Measurements from ENCODE around the gene CACNA1H.

DNA sequence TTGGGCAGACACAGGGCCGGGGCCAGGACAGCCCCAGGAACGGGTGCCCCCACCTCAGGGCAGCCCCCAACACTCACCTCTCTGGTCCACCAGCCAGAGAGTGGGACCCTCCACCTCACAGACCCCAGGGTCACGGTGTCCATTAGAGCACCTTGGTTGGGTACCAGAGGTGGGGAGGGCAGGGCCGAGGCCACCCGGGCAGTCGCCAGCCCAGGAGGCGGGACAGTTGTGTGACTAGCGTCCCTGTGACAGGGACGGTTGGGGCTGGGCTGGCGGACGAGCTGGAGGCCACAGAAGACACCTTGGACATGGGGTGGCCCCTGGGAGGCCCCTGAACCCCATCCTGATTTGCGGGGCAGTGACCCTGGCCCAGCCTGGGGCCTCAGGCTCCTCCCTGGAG, 45.2 kb upstream of the CACNA1H start:
- TF ChIP-seq CEBPB (IDR thresholded peaks at IDR 0.05; ENCODE audit: low read depth, low read length) (no peak), POLR2A (IDR thresholded peaks at IDR 0.05; ENCODE audit: low read depth, low read length) (no peak), RAD21 (IDR thresholded peaks at IDR 0.05; ENCODE audit: low read length) (no peak), RFX5 (IDR thresholded peaks at IDR 0.05; ENCODE audit: low read depth, low read length) (no peak), MAFK (IDR thresholded peaks at IDR 0.05; ENCODE audit: low read depth, low read length) (no peak), SMC3 (IDR thresholded peaks at IDR 0.05; ENCODE audit: low read depth, low read length) (no peak), MAZ (IDR thresholded peaks at IDR 0.05; ENCODE audit: borderline replicate concordance, low read depth, low read length) (no peak), CHD1 (IDR thresholded peaks at IDR 0.05; ENCODE audit: low read depth, low read length) (no peak), RCOR1 (IDR thresholded peaks at IDR 0.05; ENCODE audit: insufficient replicate concordance, low read length) (no peak), MXI1 (IDR thresholded peaks at IDR 0.05; ENCODE audit: borderline replicate concordance, low read depth, low read length) (no peak), FOS (IDR thresholded peaks at IDR 0.05; ENCODE audit: low read depth, low read length) (no peak)
- TF ChIP-seq, protein P1, sequence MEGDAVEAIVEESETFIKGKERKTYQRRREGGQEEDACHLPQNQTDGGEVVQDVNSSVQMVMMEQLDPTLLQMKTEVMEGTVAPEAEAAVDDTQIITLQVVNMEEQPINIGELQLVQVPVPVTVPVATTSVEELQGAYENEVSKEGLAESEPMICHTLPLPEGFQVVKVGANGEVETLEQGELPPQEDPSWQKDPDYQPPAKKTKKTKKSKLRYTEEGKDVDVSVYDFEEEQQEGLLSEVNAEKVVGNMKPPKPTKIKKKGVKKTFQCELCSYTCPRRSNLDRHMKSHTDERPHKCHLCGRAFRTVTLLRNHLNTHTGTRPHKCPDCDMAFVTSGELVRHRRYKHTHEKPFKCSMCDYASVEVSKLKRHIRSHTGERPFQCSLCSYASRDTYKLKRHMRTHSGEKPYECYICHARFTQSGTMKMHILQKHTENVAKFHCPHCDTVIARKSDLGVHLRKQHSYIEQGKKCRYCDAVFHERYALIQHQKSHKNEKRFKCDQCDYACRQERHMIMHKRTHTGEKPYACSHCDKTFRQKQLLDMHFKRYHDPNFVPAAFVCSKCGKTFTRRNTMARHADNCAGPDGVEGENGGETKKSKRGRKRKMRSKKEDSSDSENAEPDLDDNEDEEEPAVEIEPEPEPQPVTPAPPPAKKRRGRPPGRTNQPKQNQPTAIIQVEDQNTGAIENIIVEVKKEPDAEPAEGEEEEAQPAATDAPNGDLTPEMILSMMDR (conservative IDR thresholded peaks at IDR 0.05; ENCODE audit: low read depth, low read length) = no peak
- TF ChIP-seq, protein P2, sequence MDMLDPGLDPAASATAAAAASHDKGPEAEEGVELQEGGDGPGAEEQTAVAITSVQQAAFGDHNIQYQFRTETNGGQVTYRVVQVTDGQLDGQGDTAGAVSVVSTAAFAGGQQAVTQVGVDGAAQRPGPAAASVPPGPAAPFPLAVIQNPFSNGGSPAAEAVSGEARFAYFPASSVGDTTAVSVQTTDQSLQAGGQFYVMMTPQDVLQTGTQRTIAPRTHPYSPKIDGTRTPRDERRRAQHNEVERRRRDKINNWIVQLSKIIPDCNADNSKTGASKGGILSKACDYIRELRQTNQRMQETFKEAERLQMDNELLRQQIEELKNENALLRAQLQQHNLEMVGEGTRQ (IDR thresholded peaks at IDR 0.05; ENCODE audit: low read depth, low read length) = no peak
- TF ChIP-seq, protein P3, sequence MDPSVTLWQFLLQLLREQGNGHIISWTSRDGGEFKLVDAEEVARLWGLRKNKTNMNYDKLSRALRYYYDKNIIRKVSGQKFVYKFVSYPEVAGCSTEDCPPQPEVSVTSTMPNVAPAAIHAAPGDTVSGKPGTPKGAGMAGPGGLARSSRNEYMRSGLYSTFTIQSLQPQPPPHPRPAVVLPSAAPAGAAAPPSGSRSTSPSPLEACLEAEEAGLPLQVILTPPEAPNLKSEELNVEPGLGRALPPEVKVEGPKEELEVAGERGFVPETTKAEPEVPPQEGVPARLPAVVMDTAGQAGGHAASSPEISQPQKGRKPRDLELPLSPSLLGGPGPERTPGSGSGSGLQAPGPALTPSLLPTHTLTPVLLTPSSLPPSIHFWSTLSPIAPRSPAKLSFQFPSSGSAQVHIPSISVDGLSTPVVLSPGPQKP (IDR thresholded peaks at IDR 0.05; ENCODE audit: borderline replicate concordance, low read depth, low read length) = no peak
